Chondrocyte (in vitro differentiated cells): ENCODE results near the gene BCKDHA. TPM values are rescaled to one million over a fixed set of nuclear protein-coding genes. Genes with fewer than 3 reads are reported as not detected.

ENCODE experiments used
- DNase-seq: peaks from one replicate; pipeline ENCODE4 v3.0.0; 2021; ENCODE audit warnings: mixed read lengths, low spot score
- H3K27ac Mint-ChIP-seq: one replicate; pipeline ENCODE4 v1.8.0; 2021; ENCODE audit warnings: mild to moderate bottlenecking, moderate library complexity, mixed read lengths; ENCODE audit not compliant: unreplicated experiment
- H3K27me3 Mint-ChIP-seq: 2 replicates; pipeline ENCODE4 v1.8.0; 2021; ENCODE audit warnings: low read depth, mixed read lengths
- H3K36me3 Mint-ChIP-seq: 2 replicates; pipeline ENCODE4 v1.8.0; 2021; ENCODE audit warnings: low read depth, mixed read lengths
- H3K4me1 Mint-ChIP-seq: 2 replicates; pipeline ENCODE4 v1.8.0; 2021; ENCODE audit warnings: low read depth, mild to moderate bottlenecking, mixed read lengths
- H3K4me3 Mint-ChIP-seq: one replicate; pipeline ENCODE4 v1.8.0; 2021; ENCODE audit warnings: mild to moderate bottlenecking, moderate library complexity, mixed read lengths; ENCODE audit not compliant: unreplicated experiment
- H3K9me3 Mint-ChIP-seq: 2 replicates; pipeline ENCODE4 v1.8.0; 2021; ENCODE audit warnings: low read depth, mixed read lengths
- CTCF ChIP-seq: fragments of 200-600 bp; sonication (generic); IDR thresholded peaks from 2 replicates; pipeline ENCODE4 v1.5.0; 2021; ENCODE audit warnings: antibody characterized with exemption, mild to moderate bottlenecking, moderate library complexity
- long read RNA-seq: library from polyadenylated mRNA; stranded (forward); transcript quantifications from one replicate; pipeline ENCODE4 v2.0.0, GENCODE V29; 2021
- total RNA-seq: library from RNA; stranded (reverse); gene quantifications from 3 replicates; pipeline ENCODE4 v1.2.1, GENCODE V29; 2021

The BCKDHA gene
- 11.6 to 14.6 TPM (median 14.0 TPM) in 3 replicates for total RNA-seq
- long read RNA-seq, transcript BCKDHA-201 (9 exons, 2,103 nt): major isoform, 28 of 45 reads
- long read RNA-seq, partial matches to known transcripts: 4 of 45 reads
- long read RNA-seq, other reads (novel, unspliced or antisense): 13 of 45 reads

DNA sequence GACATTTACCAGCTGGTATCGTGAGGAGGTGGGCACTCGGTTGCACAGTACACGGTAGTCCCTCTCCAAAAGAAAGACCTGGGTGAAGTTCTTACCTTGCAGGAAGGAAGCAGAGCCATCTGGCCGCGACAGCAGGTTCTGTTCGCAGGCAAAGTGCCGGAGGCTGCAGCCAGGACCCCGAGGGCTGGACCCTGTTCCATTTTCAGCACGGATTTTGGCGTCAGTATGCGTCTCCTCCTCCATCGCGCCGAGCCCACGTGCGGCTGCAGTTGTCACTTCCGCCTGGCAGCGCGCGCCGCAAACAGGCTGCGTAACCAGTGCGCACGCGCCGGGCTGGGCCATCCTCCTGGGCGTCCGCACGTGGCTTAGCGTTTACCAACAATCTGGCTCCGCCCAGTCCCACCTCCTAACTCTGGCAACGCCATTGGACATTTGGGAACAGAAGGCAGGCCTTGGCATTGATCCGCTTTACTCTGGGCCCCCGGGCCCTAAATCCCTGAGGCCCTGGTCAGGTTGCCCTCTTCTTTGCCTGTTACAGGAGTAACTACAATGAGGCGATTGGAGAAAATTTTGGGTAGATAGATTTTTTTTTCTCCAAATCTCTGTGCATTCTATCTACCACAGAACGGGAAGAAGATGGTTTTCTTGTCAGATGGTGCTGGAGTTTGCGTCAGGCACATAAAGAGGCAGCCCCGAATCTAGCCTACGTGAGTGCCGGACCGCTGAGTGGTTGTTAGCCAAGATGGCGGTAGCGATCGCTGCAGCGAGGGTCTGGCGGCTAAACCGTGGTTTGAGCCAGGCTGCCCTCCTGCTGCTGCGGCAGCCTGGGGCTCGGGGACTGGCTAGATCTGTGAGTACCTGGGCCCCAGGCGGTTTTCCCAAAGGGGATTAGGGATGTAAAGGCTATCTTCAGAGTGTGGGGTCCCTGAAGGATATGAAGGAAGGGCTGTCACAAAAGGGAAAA lies at the start of gene BCKDHA, which contains the start of gene EXOSC5:
Gene BCKDHA, plus strand, starts transcription at position 733 of the 964 bp plus-strand sequence. Its CDS starts 10 bp downstream, at position 743.
Gene EXOSC5, minus strand, starts transcription at position 274 of the 964 bp plus-strand sequence. Its CDS starts 31 bp downstream, at position 243.
- H3K27me3 Mint-ChIP-seq: no peaks in the 10 kb centered on the region
- peak; percentile 99 for DNase-seq
- peaks cover 35% of the 10 kb centered on the region for H3K4me1 Mint-ChIP-seq
- peak; percentile 12 for TF ChIP-seq CTCF
- H3K4me3 Mint-ChIP-seq: peak within 1 kb of the TSS; percentile 98
- H3K36me3 Mint-ChIP-seq: no peaks in the 10 kb centered on the region
- H3K9me3 Mint-ChIP-seq: no peaks in the 10 kb centered on the region
- H3K27ac Mint-ChIP-seq: peak within 1 kb of the TSS; percentile 99

DNA sequence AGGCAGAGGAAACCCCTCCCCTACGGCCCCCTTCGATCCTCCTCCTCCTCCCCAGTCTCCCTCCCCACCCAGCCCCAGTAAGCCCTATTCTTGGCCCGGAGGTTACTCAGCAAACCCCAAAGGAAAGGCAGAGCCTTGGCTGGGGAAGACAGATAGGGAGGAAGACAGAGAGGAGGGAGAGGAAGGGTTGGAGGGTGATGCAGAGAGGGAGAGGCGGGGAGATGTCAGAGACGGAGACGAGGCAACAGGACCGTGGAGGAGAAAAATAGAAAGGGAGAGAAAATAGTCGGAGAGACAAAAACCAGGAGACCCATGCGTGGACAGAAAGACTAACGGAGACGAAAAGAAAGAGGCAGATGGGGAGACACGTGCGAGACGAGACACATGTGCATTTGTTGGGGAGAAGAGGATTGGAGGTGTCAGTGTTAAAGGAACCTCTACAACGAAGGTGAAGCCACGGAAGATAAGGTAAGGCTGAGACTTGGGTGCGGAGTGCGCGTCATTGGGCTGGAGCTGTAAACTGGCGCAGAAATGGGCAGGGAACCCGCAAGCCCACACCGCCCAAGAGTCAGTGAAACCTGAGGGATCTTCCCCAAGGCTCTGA lies 46.8 kb upstream of the BCKDHA start:
- DNase-seq: no peak
- no peak for TF ChIP-seq CTCF
- H3K4me3 Mint-ChIP-seq: peak overlapping the region; percentile 98
- no peaks in the 10 kb centered on the region for H3K27me3 Mint-ChIP-seq
- peaks cover 30% of the 10 kb centered on the region for H3K4me1 Mint-ChIP-seq
- no peaks in the 10 kb centered on the region for H3K9me3 Mint-ChIP-seq
- peaks cover 13% of the 10 kb centered on the region for H3K36me3 Mint-ChIP-seq
- H3K27ac Mint-ChIP-seq: peak overlapping the region; percentile 69

- no peaks in the 10 kb centered on the region for H3K9me3 Mint-ChIP-seq
- H3K4me3 Mint-ChIP-seq: peak overlapping the region; percentile 98
- TF ChIP-seq CTCF: no peak
- peaks cover 9% of the 10 kb centered on the region for H3K36me3 Mint-ChIP-seq
- DNase-seq: no peak
- H3K27ac Mint-ChIP-seq: peak overlapping the region; percentile 95
- H3K4me1 Mint-ChIP-seq: peaks cover 30% of the 10 kb centered on the region
- H3K27me3 Mint-ChIP-seq: no peaks in the 10 kb centered on the region
These were observed 46.0 kb upstream of the BCKDHA start for GRCh38 chr19:41351339-41352245.

DNA sequence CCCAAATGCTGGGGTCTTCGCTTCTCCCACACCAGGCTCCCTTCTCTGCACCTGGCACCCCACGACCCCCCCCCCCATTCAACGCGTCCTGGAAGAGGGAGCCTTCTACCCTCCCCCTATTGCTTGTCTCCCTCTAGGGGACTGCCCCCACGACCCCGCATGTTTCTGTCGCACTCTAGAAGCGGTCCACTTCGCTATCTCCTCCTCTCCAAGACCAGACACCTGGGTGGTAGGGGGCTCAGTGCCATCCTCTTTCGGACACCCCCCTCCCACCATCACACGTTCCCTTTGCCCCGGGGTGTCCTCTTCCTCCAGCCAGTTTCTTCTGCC lies 45.4 kb upstream of the BCKDHA start:
- no peaks in the 10 kb centered on the region for H3K9me3 Mint-ChIP-seq
- H3K4me1 Mint-ChIP-seq: peaks cover 30% of the 10 kb centered on the region
- no peak for TF ChIP-seq CTCF
- no peaks in the 10 kb centered on the region for H3K27me3 Mint-ChIP-seq
- peaks cover 9% of the 10 kb centered on the region for H3K36me3 Mint-ChIP-seq
- H3K27ac Mint-ChIP-seq: peak overlapping the region; percentile 95
- DNase-seq: no peak
- H3K4me3 Mint-ChIP-seq: peak overlapping the region; percentile 98
